IMR-90 (cell line): ENCODE data around the gene CELA1. TPM values are rescaled to one million over a fixed set of nuclear protein-coding genes. Genes with fewer than 3 reads are reported as not detected.

Source experiments
- ATAC-seq: fragments of 200-7000 bp; cut with Tn5 transposase; 2 replicates; pipeline ENCODE4 v1.9.1; 2020; ENCODE audit warnings: low read depth, mild to moderate bottlenecking, moderate library complexity
- BruUV-seq: library from RNA; stranded (reverse); fragments of 400-500 nt; replicated peaks from 2 replicates; lab custom pipeline; 2021; lab: Mats Ljungman, UMichigan
- CTCF ChIA-PET: fragments of 300-600 bp; formaldehyde crosslinking; extraction: SDS; loops from one replicate; lab custom pipeline; 2021; ENCODE audit warnings: antibody characterized with exemption; lab: Yijun Ruan, JAX
- POLR2A ChIA-PET: fragments of 300-600 bp; sonication (Branson Sonifier 250); formaldehyde crosslinking; loops from one replicate; lab custom pipeline; 2022; ENCODE audit warnings: antibody characterized with exemption; ENCODE audit not compliant: unreplicated experiment; lab: Charles Lee
- DNase-seq: peaks from one replicate; pipeline ENCODE4 v3.0.0; 2013
- H2AFZ ChIP-seq: replicated peaks from 2 replicates; pipeline ENCODE3; 2013; ENCODE audit warnings: low read length, mild to moderate bottlenecking; ENCODE audit not compliant: poor library complexity
- H2AK5ac ChIP-seq: 2 replicates; pipeline ENCODE4 v1.6.1; 2013; ENCODE audit warnings: low read depth, low read length, inconsistent platforms
- H2AK9ac ChIP-seq: replicated peaks from 2 replicates; pipeline ENCODE3; 2013; ENCODE audit warnings: mild to moderate bottlenecking, low read depth, low read length, moderate library complexity; ENCODE audit not compliant: poor library complexity
- H2BK120ac ChIP-seq: 2 replicates; pipeline ENCODE4 v1.6.1; 2013; ENCODE audit warnings: low read depth, low read length, inconsistent platforms
- H2BK15ac ChIP-seq: 3 replicates; pipeline ENCODE4 v1.6.1; 2013; ENCODE audit warnings: low read depth, low read length, inconsistent platforms
- H2BK20ac ChIP-seq: 2 replicates; pipeline ENCODE4 v1.6.1; 2013; ENCODE audit warnings: low read depth, mild to moderate bottlenecking, inconsistent platforms, low read length, moderate library complexity
- H2BK5ac ChIP-seq: 2 replicates; pipeline ENCODE4 v1.6.1; 2013; ENCODE audit warnings: mild to moderate bottlenecking, low read depth, low read length, inconsistent platforms; ENCODE audit not compliant: poor library complexity, severe bottlenecking
- H3K14ac ChIP-seq: replicated peaks from 2 replicates; pipeline ENCODE4 v1.6.1; 2013; ENCODE audit warnings: low read depth, low read length, inconsistent platforms
- H3K18ac ChIP-seq: 2 replicates; pipeline ENCODE4 v1.6.1; 2013; ENCODE audit warnings: low read depth, low read length, control low read depth
- H3K23ac ChIP-seq: 2 replicates; pipeline ENCODE4 v1.6.1; 2013; ENCODE audit warnings: low read depth, low read length, inconsistent platforms
- H3K27ac ChIP-seq: 2 replicates; pipeline ENCODE4 v1.5.1; 2013; ENCODE audit warnings: mild to moderate bottlenecking, control low read depth, low read length; ENCODE audit not compliant: insufficient read depth
- H3K27me3 ChIP-seq: 2 replicates; pipeline ENCODE4 v1.6.1; 2013; ENCODE audit warnings: low read length; ENCODE audit not compliant: control insufficient read depth, insufficient read depth
- H3K36me3 ChIP-seq: 2 replicates; pipeline ENCODE4 v1.6.1; 2013; ENCODE audit warnings: low read length, mixed read lengths; ENCODE audit not compliant: control insufficient read depth, insufficient read depth
- H3K4ac ChIP-seq: 2 replicates; pipeline ENCODE4 v1.6.1; 2013; ENCODE audit warnings: low read depth, low read length, inconsistent platforms
- H3K4me1 ChIP-seq: 2 replicates; pipeline ENCODE4 v1.6.1; 2013; ENCODE audit warnings: low read length, mixed read lengths; ENCODE audit not compliant: control insufficient read depth, insufficient read depth
- H3K4me2 ChIP-seq: 2 replicates; pipeline ENCODE4 v1.6.1; 2013; ENCODE audit warnings: low read depth, mild to moderate bottlenecking, control low read depth, low read length, moderate library complexity
- H3K4me3 ChIP-seq: 2 replicates; pipeline ENCODE4 v1.5.1; 2013; ENCODE audit warnings: low read depth, mild to moderate bottlenecking, control low read depth, low read length, moderate library complexity; ENCODE audit not compliant: insufficient read depth
- H3K56ac ChIP-seq: 2 replicates; pipeline ENCODE4 v1.6.1; 2013; ENCODE audit warnings: low read length, inconsistent platforms; ENCODE audit not compliant: insufficient read depth; ENCODE audit errors: extremely low read depth
- H3K79me1 ChIP-seq, 2 experiments: 2 replicates each; pipeline ENCODE4 v1.6.1; 2013; ENCODE audit warnings: low read length in 2 of 2, inconsistent platforms in 1 of 2, low read depth in 1 of 2
- H3K9ac ChIP-seq: 2 replicates; pipeline ENCODE4 v1.6.1; 2013; ENCODE audit warnings: low read depth, low read length, control low read depth
- H3K9me1 ChIP-seq: 2 replicates; pipeline ENCODE4 v1.6.1; 2013; ENCODE audit warnings: low read length, inconsistent platforms; ENCODE audit not compliant: insufficient read depth
- H3K9me3 ChIP-seq: 2 replicates; pipeline ENCODE4 v1.6.1; 2013; ENCODE audit warnings: low read length; ENCODE audit not compliant: control insufficient read depth, insufficient read depth
- H4K20me1 ChIP-seq: 2 replicates; pipeline ENCODE4 v1.6.1; 2013; ENCODE audit warnings: low read length, inconsistent platforms; ENCODE audit not compliant: insufficient read depth
- H4K5ac ChIP-seq: 2 replicates; pipeline ENCODE4 v1.6.1; 2013; ENCODE audit warnings: mild to moderate bottlenecking, low read depth, low read length, control low read depth
- H4K8ac ChIP-seq, 2 experiments: 2 replicates each; pipeline ENCODE4 v1.6.1; 2013; ENCODE audit warnings: low read depth in 2 of 2, low read length in 2 of 2, control low read depth in 1 of 2, inconsistent platforms in 1 of 2
- H4K91ac ChIP-seq: 2 replicates; pipeline ENCODE4 v1.6.1; 2013; ENCODE audit warnings: low read depth, low read length, inconsistent platforms; ENCODE audit not compliant: insufficient read depth
- CHD1 ChIP-seq: IDR thresholded peaks from 2 replicates; pipeline ENCODE4 v1.6.1; 2012; ENCODE audit warnings: low read depth, low read length, improper control_type of control experiment
- POLR2A ChIP-seq: IDR thresholded peaks from 2 replicates; pipeline ENCODE4 v1.6.1; 2012; ENCODE audit warnings: mild to moderate bottlenecking, low read depth, low read length
- WGBS, 2 experiments: methylation state at CpG; one replicate each; pipeline versions ENCODE4 v1.1.5 to v1.1.7; 2013; ENCODE audit warnings: missing lambda C conversion rate in 2 of 2; ENCODE audit not compliant: insufficient read length in 1 of 2; ENCODE audit errors: extremely low coverage in 2 of 2; 5-methylcytosine and 5-hydroxymethylcytosine counted together
- dilution Hi-C: fragments of 300-500 bp; cut with HindIII; formaldehyde crosslinking; loops from one replicate; pipeline ENCODE4 v1.14.3; 2018; ENCODE audit warnings: low sequenced_read_pairs; ENCODE audit not compliant: unreplicated experiment
- in situ Hi-C: fragments of 300-500 bp; cut with MboI; formaldehyde crosslinking; loops from 3 replicates; pipeline ENCODE4 v1.14.3; 2019; ENCODE audit warnings: low sequenced_read_pairs, inconsistent platforms, mixed read lengths
- intact Hi-C: fragments of 100-400 bp; cut with micrococcal nuclease; formaldehyde crosslinking; loops from 2 replicates; pipeline ENCODE4 v1.10.0; 2022
- polyA plus RNA-seq, 3 experiments: library from polyadenylated mRNA; depleted of rRNA; stranded (reverse); fragments of >200 nt; gene quantifications; 2 replicates each; pipeline ENCODE4 v1.2.3, GENCODE V29; 2012; ENCODE audit warnings: low replicate concordance in 1 of 3
- total RNA-seq: library from RNA; depleted of rRNA; stranded (reverse); fragments of >200 nt; gene quantifications from 2 replicates; pipeline ENCODE4 v1.2.3, GENCODE V29; 2012
- TF ChIP-seq, protein P1 (sequence below): fragments of 150-350 bp; IDR thresholded peaks from 2 replicates; pipeline ENCODE4 v1.6.1; 2017; ENCODE audit warnings: mild to moderate bottlenecking, antibody characterized with exemption, low read length, low read depth

The CELA1 gene
- total and polyA plus RNA-seq, 2 of the 4 experiments (the other 2 are of a cell fraction), result not detected

GRCh38 chr12:51323966-51324895 lies 22.2 kb downstream of the CELA1 start, which contains the start of gene BIN2 (continued):
- TF ChIP-seq, protein P1, sequence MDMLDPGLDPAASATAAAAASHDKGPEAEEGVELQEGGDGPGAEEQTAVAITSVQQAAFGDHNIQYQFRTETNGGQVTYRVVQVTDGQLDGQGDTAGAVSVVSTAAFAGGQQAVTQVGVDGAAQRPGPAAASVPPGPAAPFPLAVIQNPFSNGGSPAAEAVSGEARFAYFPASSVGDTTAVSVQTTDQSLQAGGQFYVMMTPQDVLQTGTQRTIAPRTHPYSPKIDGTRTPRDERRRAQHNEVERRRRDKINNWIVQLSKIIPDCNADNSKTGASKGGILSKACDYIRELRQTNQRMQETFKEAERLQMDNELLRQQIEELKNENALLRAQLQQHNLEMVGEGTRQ, result no peak

- Histone ChIP-seq H2BK15ac (no peak overlapping the region), H3K27me3 (no peaks in the 10 kb centered on the region), H2AK5ac (peak overlapping the region; percentile 24; the same call in 1 of the 2 replicates), H3K4me2 (no peak overlapping the region), H4K8ac (no peak overlapping the region), H3K56ac (no peak overlapping the region), H2BK120ac (no peak overlapping the region), H3K9me3 (no peaks in the 10 kb centered on the region), H2BK5ac (no peak overlapping the region), H4K5ac (no peak overlapping the region), H2AFZ (no peak overlapping the region), H3K9ac (no peak overlapping the region), H3K36me3 (no peaks in the 10 kb centered on the region), H2BK20ac (no peak overlapping the region), H3K27ac (no peak overlapping the region), H3K23ac (no peak overlapping the region), H3K4me1 (peaks cover 9% of the 10 kb centered on the region), H4K20me1 (no peaks in the 10 kb centered on the region), H3K14ac (no peak overlapping the region), H3K18ac (no peak overlapping the region), H4K91ac (no peak overlapping the region), H3K4me3 (no peak overlapping the region), H2AK9ac (no peak overlapping the region), H3K9me1 (0 out of 2 replicates have a peak, but pooled peaks cover 8% of the 10 kb centered on the region), H3K79me1 (no peaks in the 10 kb centered on the region), H3K4ac (no peak overlapping the region)
- DNase-seq, result no peak
- BruUV-seq, result no TSS peak
- in situ Hi-C loops (no loop called here), intact Hi-C loops (no loop called here), dilution Hi-C loops (no loop called here)
- no peak for ATAC-seq
- TF ChIP-seq CHD1 (no peak), POLR2A (no peak)
- 89% methylated on average over 8 of the region's 15 CpGs; no CpG with 5 or more reads in 1 of the 2 experiments for WGBS, 2 experiments
- ChIA-PET POLR2A (no interaction called here), CTCF (interaction anchor here (3.5 kb wide), 1 partner anchor 18 kb away, joined by 16 read pairs; no protein-coding TSS in a partner anchor)
Observed at GRCh38 chr12:51323317-51323960, 23.0 kb downstream of the CELA1 start.
